HG03521 (cell line): ENCODE results near the gene SGMS2.

Experiments used
- ATAC-seq: cut with Tn5 transposase; IDR thresholded peaks from one replicate; pipeline ENCODE4 v1.9.1; 2021; ENCODE audit warnings: mild to moderate bottlenecking, moderate library complexity; ENCODE audit not compliant: unreplicated experiment

Gene SGMS2

DNA sequence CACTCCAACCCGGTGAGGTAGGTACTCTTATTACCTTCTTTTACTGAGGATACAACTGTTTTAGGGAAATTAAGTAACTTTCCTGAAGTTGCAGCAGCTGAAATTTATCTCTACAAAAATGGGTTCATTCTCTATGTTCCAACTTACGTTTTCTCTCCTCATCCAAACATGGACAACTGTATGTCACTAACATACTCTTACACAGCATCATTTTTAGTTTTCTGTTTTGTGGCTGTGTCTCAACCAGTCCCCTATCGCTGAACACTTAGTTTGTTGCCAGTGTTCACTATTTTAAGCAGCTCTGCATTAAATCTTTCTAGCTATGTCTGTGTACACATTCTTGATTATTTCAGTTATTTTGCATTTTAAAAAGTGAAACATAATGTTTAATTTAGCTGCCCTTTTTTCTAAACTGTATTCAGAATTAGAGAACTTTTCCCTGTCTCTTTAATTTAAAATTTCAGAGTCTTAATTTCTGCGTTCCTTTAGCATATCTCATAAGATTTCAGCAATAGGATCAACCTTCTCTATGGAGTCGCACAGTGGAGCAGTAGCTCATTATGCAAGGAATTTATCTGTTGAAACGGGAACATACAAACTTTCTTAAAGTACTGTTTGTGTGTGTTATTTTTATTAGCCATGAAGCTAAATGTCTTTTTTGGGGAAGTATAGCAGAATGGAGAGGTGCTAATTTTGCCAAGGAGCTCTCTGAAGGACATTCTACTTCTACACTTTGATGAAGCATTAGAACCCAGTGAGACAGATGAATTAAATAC is 3.8 kb downstream of the SGMS2 start:
- ATAC-seq = no peak

DNA sequence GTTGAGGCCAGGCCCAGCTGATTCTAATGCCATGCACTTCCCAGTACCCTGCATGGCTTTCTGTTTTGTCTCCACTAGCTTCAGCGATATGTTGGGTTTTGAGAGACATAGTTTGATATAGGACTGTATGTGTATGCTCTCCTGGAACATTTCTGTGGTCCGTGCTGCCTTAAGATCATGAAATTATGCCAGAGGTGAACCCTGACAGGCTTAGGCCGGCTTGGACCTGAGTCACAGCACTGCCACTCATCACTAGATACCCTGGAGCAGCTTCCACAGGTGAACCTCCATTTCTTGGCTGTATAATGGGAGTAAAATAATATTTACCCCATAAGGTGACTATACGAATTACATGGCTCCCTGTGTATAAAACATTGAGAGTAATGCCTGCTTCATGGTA is 6.4 kb downstream of the SGMS2 start:
- no peak for ATAC-seq

GRCh38 chr4:107832275-107832807 is 7.6 kb downstream of the SGMS2 start:
- no peak for ATAC-seq

DNA sequence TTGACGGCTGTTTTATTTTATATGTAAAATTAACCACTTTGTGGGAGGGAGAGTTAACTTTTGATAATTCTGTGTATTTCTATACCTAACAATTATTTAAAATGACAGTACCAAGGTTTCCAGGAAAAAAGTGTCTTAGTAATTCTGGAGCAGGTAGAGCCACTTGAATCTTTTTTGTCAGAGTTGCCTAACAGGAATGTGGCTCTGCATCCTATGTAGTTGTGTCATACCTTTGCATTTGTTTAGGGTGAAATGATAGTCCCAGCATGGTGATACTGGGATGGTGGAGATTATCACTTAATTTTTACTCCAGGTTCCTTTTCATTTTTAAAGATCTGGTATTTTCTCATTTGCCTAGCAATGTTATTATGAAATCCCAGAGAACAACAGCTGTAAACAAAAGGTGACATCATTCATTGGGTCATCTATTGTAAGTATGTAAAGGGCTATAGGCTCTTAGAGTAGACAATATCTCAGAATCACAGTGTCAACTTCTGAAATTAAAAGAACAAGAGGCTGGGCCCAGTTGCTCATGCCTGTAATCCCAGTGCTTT is 9.6 kb downstream of the SGMS2 start:
- no peak for ATAC-seq

DNA sequence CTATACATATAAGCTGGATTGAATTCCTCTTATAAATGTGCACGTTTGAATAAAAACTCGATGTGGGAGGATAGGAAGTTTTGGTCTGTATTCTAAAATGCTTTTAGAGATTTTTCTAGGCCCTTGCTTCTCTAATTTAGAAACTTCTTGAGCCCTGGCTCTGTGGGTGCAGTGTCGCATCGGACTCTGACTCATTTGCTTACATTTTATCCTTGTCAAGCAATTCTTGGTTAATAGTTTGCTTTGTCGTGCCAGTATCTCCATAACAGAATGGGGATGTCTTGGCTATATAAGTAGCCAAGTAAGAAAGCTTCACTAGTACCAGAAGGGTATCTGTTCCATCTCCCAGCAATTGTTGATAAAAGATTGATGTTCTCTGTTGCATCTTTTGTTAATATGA is 10.7 kb downstream of the SGMS2 start:
- ATAC-seq = no peak

- ATAC-seq = no peak
Observed at GRCh38 chr4:107837317-107837716, 12.6 kb downstream of the SGMS2 start.

GRCh38 chr4:107837776-107838618 is 13.3 kb downstream of the SGMS2 start:
- ATAC-seq = no peak

DNA sequence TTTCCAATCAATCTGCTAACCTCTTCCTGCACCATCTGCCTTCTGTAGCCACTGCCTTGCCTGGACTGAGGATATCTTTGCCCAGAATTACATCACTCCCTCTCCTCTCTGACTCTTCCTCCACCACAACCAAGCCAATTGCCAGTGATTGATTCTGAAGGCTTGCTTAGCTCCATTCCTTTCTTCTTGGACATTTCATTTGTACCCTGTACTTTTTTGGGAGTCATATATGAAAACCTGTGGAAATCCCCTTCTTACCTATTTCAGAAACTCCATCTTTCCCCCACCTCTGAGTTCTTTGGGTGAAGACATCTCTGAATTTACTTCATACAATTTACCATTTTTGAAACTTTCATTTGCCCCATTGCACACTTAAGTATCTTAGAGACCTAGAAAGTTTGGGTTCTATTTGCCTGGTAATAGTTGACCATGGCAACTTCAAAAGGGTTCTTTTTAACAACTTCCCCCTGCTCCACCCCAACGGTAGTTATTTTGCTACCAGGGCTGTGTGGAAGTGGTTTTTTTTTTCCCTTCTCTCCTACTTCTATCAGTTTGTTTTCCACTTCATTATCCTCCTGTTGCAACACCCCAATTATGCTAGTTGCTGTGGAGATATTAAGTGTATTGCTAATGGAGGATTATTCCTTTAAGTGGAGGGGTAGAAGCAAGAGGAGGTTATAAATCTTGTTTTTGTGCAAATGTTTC is 14.3 kb downstream of the SGMS2 start:
- no peak for ATAC-seq

DNA sequence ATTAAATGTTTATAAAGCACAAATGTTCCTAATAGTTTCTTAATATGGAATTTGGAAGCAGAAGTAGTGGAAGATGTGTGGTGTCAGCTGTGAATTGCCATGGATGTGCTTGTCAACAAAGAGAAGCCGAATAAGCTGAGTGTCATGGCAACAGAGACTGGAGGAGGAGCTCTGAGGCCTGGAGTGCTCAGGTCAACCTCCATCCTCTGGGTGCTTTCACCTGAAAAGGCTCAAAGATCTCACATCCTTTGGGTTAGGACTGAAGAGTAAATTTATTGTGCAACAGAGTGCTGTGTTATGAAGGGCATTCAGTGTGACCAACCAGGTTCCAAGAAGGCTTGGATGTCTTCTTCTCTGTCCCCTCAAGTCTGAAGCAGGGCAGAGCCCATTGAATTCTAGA is 18.7 kb downstream of the SGMS2 start:
- no peak for ATAC-seq

GRCh38 chr4:107845681-107846080 is 20.9 kb downstream of the SGMS2 start:
- ATAC-seq = no peak

DNA sequence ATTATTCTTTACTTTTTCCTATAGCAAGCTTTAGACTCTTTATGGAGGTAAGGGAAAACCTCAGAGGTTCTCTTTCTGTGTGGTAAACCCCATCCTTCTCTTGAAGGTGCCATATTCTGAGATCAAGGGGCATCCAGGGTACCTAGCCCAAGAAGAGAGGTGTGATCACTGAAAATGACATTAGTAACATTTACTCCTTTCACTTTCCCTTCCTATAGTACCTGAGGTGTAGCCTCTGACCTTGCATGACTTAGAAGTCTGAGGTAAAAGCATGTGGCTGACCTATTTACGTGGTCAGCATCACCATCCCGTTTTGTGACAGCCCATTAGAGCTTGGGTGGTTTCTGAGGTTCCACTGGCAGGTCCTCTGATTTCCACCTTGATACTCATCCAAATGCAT is 25.7 kb downstream of the SGMS2 start:
- no peak for ATAC-seq

GRCh38 chr4:107853444-107854355 is 29.0 kb downstream of the SGMS2 start:
- ATAC-seq = no peak

DNA sequence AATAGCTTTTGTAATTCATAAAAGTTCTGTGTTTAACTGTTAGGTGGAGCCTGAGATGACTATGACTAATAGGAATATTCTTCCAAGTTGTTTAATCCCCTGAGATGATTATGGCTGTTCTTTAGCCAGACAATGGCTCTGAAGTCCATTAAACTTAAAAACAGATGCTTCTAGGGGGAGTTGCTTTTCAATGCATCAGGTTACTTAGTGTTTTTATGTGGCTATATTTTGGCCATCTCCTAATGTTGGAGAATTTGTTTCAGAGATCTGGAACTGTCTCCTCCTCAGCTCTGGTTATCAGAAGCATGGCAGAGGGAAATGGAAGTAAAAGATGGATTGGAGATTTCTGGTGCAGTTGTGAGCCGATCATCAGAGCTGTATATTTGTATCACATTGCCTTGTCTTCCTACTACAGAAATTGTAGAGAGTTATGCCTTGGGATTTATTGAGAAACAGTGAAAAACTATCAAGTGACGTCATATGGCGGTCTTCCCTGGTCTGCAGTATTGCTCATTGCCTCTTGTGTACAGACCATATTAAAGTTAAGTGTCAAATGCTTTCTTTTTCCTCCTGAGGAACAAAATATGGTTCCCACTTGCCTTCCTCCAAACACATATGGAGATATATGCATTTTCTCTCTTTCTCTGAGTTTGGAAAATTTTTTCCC is 29.8 kb downstream of the SGMS2 start:
- ATAC-seq = no peak

DNA sequence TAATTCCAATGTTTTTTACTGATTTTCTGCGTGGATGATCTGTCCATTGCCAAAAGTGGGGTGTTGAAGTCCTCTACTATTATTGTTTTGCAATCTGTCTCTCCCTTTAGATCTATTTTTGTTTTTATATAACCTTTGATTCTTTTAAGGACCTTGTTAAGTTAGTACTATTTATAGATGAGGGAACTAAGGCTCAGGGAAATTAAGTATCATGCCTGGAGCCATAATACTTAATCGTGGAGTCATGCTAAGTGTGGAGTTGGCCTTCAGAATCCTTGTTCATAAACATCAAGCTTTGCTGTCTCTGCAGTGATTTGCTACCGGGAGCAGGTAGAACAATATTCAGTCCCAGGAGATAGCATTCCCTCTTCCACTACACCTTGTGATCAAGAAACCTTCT is 31.0 kb downstream of the SGMS2 start:
- ATAC-seq = no peak

- no peak for ATAC-seq
Observed at GRCh38 chr4:107856901-107857300, 32.2 kb downstream of the SGMS2 start.

- no peak for ATAC-seq
Observed at GRCh38 chr4:107857741-107858140, 33.0 kb downstream of the SGMS2 start.

GRCh38 chr4:107858158-107858742 is 33.5 kb downstream of the SGMS2 start:
- ATAC-seq = no peak

DNA sequence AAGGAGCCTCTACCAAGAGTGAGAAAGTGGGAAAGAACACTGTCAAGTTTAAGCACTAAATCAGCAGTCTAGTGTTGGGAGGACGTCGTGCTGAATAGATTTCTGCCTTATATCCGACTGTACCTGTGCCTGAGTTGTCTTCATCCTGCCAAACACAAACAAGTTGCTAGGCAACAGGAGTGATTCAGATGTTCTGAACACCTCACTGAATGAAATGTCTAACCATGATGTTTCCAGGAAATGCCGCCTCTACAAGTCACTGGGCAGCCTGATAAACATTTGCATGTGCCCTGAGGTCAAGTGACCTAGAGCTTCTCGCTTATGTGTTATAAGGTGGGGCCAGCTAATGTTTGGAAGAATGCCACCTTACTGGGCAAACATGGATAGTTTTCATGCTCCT is 37.9 kb downstream of the SGMS2 start:
- peak; percentile 45 for ATAC-seq

DNA sequence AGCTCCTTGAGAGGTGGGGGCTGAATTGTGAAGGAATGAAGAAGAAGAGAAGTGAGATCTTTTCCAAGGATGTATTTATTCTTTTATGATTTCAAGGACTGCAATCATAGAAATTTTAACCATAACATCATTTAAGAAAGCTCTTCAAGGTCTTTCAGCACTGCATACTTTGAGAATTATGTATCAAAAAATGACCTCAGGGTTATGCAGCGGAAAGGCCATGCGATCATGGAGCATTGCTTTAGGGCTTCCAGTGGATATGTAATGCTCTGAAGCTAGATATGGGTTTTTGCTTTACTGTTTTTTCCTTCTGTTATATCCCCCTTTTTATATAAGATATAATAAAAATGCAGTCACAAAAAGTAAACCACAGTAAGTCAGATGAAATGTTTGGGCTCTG is 38.7 kb downstream of the SGMS2 start:
- no peak for ATAC-seq
